Activated T-helper 17 cell treated with anti-CD3 and anti-CD28 coated beads, Interleukin-2, amount 50 U/mL, for 72 hours (primary cell): Measurements from ENCODE around the gene FMO2. TPM values are rescaled to one million over a fixed set of nuclear protein-coding genes. Genes with fewer than 3 reads are reported as not detected.

Experiments
- ATAC-seq: fragments of 150-1000 bp; cut with Tn5 transposase; replicated peaks from 2 replicates; pipeline ENCODE4 v1.10.0; 2021; ENCODE audit warnings: mild to moderate bottlenecking, moderate library complexity
- H3K27ac Mint-ChIP-seq: one replicate; pipeline ENCODE4 v1.8.0; 2022; ENCODE audit warnings: mixed read lengths
- H3K27me3 Mint-ChIP-seq: one replicate; pipeline ENCODE4 v1.8.0; 2022; ENCODE audit warnings: mixed read lengths
- H3K36me3 Mint-ChIP-seq: one replicate; pipeline ENCODE4 v1.8.0; 2022; ENCODE audit warnings: low read depth, mild to moderate bottlenecking, mixed read lengths
- H3K4me1 Mint-ChIP-seq: one replicate; pipeline ENCODE4 v1.8.0; 2022; ENCODE audit warnings: mixed read lengths
- H3K4me3 Mint-ChIP-seq: one replicate; pipeline ENCODE4 v1.8.0; 2022; ENCODE audit warnings: mild to moderate bottlenecking, mixed read lengths
- H3K9me3 Mint-ChIP-seq: one replicate; pipeline ENCODE4 v1.8.0; 2022; ENCODE audit warnings: mixed read lengths
- total RNA-seq, 2 donors: library from RNA; stranded (reverse); gene quantifications; one replicate each; pipeline ENCODE4 v1.2.3, GENCODE V29; 2022

FMO2 gene
- total RNA-seq, 2 donors from 2014 or later: not detected

GRCh38 chr1:171251042-171251951, 66.2 kb downstream of the FMO2 start:
- Mint-ChIP-seq H3K4me1 (peaks cover 4% of the 10 kb centered on the region), H3K27ac (peak overlapping the region; percentile 17), H3K27me3 (peaks cover 39% of the 10 kb centered on the region), H3K36me3 (no peaks in the 10 kb centered on the region), H3K9me3 (no peaks in the 10 kb centered on the region), H3K4me3 (peak overlapping the region; percentile 81)
- peak; percentile 82 for ATAC-seq

DNA sequence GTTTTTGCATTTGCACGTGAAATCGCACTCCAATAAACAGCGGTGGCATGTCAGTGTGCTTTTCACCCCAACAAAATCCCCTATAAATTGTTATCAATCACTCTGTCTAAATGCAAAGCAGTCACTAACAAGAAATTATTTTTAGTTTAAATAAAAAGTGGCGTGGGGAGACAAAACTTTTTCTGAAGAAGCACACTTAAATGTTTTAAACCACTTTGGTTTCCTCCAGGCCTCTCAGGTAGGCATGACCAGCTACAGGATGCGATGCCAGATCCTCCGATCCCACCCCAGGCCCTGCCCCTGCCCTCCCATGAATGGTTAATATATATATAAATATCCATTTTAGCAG, 66.8 kb downstream of the FMO2 start:
- peaks cover 4% of the 10 kb centered on the region for H3K4me1 Mint-ChIP-seq
- peaks cover 39% of the 10 kb centered on the region for H3K27me3 Mint-ChIP-seq
- H3K4me3 Mint-ChIP-seq: peak overlapping the region; percentile 81
- no peak overlapping the region for H3K27ac Mint-ChIP-seq
- no peaks in the 10 kb centered on the region for H3K36me3 Mint-ChIP-seq
- no peak for ATAC-seq
- no peaks in the 10 kb centered on the region for H3K9me3 Mint-ChIP-seq

DNA sequence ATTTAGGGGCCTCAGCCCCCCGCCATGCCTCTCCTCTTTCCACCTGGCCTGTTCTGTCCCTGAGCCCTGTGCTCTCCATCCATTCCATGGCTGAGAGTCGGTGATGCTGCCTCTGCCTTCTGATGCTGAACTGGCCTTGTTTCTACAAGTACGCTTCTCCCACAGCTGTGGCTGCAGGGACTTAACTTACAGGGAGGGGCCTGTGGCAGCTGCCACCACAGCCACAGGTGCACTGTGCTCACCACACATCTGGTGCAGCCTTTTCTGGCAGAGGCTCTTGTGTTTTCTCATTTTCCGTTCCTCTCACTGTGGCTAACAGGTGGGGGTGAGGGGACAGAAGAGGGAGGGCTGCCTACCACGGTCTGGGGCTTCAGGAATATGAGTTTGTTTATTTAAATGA, 67.4 kb downstream of the FMO2 start:
- Mint-ChIP-seq H3K4me1 (peaks cover 4% of the 10 kb centered on the region), H3K4me3 (peak overlapping the region; percentile 56), H3K27me3 (peaks cover 39% of the 10 kb centered on the region), H3K36me3 (no peaks in the 10 kb centered on the region), H3K9me3 (no peaks in the 10 kb centered on the region), H3K27ac (no peak overlapping the region)
- no peak for ATAC-seq

GRCh38 chr1:171254859-171255258, 69.8 kb downstream of the FMO2 start:
- ATAC-seq: no peak
- H3K4me1 Mint-ChIP-seq: peaks cover 4% of the 10 kb centered on the region
- no peaks in the 10 kb centered on the region for H3K36me3 Mint-ChIP-seq
- no peak overlapping the region for H3K4me3 Mint-ChIP-seq
- H3K27ac Mint-ChIP-seq: no peak overlapping the region
- no peaks in the 10 kb centered on the region for H3K9me3 Mint-ChIP-seq
- peaks cover 30% of the 10 kb centered on the region for H3K27me3 Mint-ChIP-seq

- H3K27me3 Mint-ChIP-seq: peaks cover 21% of the 10 kb centered on the region
- H3K36me3 Mint-ChIP-seq: no peaks in the 10 kb centered on the region
- no peak overlapping the region for H3K4me3 Mint-ChIP-seq
- no peaks in the 10 kb centered on the region for H3K9me3 Mint-ChIP-seq
- H3K27ac Mint-ChIP-seq: no peak overlapping the region
- ATAC-seq: no peak
- H3K4me1 Mint-ChIP-seq: peaks cover 4% of the 10 kb centered on the region
Observed at GRCh38 chr1:171256940-171257606, 72.0 kb downstream of the FMO2 start.

- ATAC-seq: no peak
- no peaks in the 10 kb centered on the region for H3K36me3 Mint-ChIP-seq
- H3K4me1 Mint-ChIP-seq: no peaks in the 10 kb centered on the region
- no peaks in the 10 kb centered on the region for H3K9me3 Mint-ChIP-seq
- peaks cover 17% of the 10 kb centered on the region for H3K27me3 Mint-ChIP-seq
- H3K27ac Mint-ChIP-seq: no peak overlapping the region
- no peak overlapping the region for H3K4me3 Mint-ChIP-seq
Observed at GRCh38 chr1:171257607-171258076, 72.5 kb downstream of the FMO2 start.

DNA sequence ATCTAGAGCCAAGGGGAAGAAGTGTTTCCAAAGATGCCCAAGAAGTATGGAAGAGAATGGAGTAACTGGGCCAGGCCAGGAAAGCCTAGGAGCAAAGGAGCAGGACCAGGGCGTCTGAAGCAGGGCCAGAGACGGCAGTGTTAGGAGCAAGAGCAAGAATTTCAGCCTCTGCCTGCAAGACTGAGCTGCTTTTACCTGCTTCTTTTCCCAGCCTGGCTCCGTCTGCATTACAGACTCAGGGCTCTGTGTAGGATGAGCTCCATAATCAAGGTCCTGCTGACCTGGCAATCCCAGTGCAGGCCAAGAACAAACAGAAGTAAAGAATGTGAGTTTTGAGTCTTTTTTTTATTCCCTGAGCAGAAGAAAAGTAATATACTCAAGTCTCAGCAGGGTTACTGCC, 73.3 kb downstream of the FMO2 start:
- Mint-ChIP-seq H3K36me3 (no peaks in the 10 kb centered on the region), H3K4me1 (no peaks in the 10 kb centered on the region), H3K4me3 (no peak overlapping the region), H3K27ac (no peak overlapping the region), H3K9me3 (no peaks in the 10 kb centered on the region), H3K27me3 (peaks cover 12% of the 10 kb centered on the region)
- ATAC-seq: no peak

- no peaks in the 10 kb centered on the region for H3K9me3 Mint-ChIP-seq
- no peak for ATAC-seq
- H3K27me3 Mint-ChIP-seq: peaks cover 12% of the 10 kb centered on the region
- no peaks in the 10 kb centered on the region for H3K36me3 Mint-ChIP-seq
- no peak overlapping the region for H3K27ac Mint-ChIP-seq
- no peaks in the 10 kb centered on the region for H3K4me1 Mint-ChIP-seq
- no peak overlapping the region for H3K4me3 Mint-ChIP-seq
Observed at GRCh38 chr1:171258943-171259342, 73.8 kb downstream of the FMO2 start.

Other genes starting within 250 kb of the FMO2 start
- not detected for gene MROH9, start 249.8 kb upstream of the FMO2 start, total RNA-seq
- gene FMO3, start 94.4 kb upstream of the FMO2 start, total RNA-seq: not detected
- gene FMO1, start 63.2 kb downstream of the FMO2 start, total RNA-seq: not detected
- gene FMO4, start 128.9 kb downstream of the FMO2 start, total RNA-seq: 1 to 10 TPM; 2.0 to 2.7 TPM